OCI-LY1 (cell line): ENCODE measurements around the gene COL15A1.

ENCODE experiments used
- EZH2 ChIP-seq: fragments of 200-600 bp; sonication (generic), shearing (Covaris generic); IDR thresholded peaks from 2 replicates; pipeline ENCODE4 v1.8.0; 2017; ENCODE audit warnings: borderline replicate concordance, mixed run types, mild to moderate bottlenecking, antibody characterized with exemption, low read length, moderate library complexity, mixed read lengths
- TF ChIP-seq, protein P1 (sequence below): fragments of 200-600 bp; sonication (generic), shearing (Covaris generic); IDR thresholded peaks from 2 replicates; pipeline ENCODE4 v1.5.1; 2017; ENCODE audit warnings: mild to moderate bottlenecking, antibody characterized with exemption, low read length, moderate library complexity, mixed read lengths

DNA sequence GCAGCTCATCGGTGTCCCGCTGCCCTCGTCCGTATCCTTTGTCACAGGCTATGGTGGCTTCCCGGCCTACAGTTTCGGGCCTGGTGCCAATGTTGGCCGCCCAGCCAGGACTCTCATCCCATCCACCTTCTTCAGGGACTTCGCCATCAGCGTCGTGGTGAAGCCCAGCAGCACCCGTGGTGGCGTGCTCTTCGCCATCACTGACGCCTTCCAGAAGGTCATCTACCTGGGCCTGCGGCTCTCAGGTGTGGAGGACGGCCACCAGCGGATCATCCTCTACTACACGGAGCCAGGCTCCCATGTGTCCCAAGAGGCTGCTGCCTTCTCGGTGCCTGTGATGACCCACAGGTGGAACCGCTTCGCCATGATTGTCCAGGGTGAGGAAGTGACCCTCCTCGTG, 41.9 kb downstream of the COL15A1 start:
- TF ChIP-seq, protein P1, sequence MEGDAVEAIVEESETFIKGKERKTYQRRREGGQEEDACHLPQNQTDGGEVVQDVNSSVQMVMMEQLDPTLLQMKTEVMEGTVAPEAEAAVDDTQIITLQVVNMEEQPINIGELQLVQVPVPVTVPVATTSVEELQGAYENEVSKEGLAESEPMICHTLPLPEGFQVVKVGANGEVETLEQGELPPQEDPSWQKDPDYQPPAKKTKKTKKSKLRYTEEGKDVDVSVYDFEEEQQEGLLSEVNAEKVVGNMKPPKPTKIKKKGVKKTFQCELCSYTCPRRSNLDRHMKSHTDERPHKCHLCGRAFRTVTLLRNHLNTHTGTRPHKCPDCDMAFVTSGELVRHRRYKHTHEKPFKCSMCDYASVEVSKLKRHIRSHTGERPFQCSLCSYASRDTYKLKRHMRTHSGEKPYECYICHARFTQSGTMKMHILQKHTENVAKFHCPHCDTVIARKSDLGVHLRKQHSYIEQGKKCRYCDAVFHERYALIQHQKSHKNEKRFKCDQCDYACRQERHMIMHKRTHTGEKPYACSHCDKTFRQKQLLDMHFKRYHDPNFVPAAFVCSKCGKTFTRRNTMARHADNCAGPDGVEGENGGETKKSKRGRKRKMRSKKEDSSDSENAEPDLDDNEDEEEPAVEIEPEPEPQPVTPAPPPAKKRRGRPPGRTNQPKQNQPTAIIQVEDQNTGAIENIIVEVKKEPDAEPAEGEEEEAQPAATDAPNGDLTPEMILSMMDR: no peak
- TF ChIP-seq EZH2: no peak
